ENCODE data around the gene KCNK1. TPM values are rescaled to one million over a fixed set of nuclear protein-coding genes. Genes with fewer than 3 reads are reported as not detected.

KCNK1 gene
- total and polyA plus RNA-seq, 10 donors, result 0.15 to 2.9 (median 1.3) TPM

GRCh38 chr1:233689748-233690254 lies 75.9 kb downstream of the KCNK1 start:
- 71 to 90% (median 80%) methylated on average over 3 of the region's 3 CpGs for WGBS, 5 donors

GRCh38 chr1:233695901-233696300 lies 82.0 kb downstream of the KCNK1 start:
- no peaks in the 10 kb centered on the region for H3K9me3 ChIP-seq
- H3K36me3 ChIP-seq, result no peaks in the 10 kb centered on the region
- no peak overlapping the region for H3K4me3 ChIP-seq
- intact Hi-C loops (cut with DNase I; ENCODE audit: low total_unique reads), result no loop called here
- H3K4me1 ChIP-seq, result no peaks in the 10 kb centered on the region
- H3K27me3 ChIP-seq (replicated peaks in 1 of 7), result peaks cover 0 to 13% (median 0%) of the 10 kb centered on the region in 7 donors
- TF ChIP-seq POLR2AphosphoS5 (IDR thresholded peaks at IDR 0.05), result no peak
- TF ChIP-seq, protein P1, sequence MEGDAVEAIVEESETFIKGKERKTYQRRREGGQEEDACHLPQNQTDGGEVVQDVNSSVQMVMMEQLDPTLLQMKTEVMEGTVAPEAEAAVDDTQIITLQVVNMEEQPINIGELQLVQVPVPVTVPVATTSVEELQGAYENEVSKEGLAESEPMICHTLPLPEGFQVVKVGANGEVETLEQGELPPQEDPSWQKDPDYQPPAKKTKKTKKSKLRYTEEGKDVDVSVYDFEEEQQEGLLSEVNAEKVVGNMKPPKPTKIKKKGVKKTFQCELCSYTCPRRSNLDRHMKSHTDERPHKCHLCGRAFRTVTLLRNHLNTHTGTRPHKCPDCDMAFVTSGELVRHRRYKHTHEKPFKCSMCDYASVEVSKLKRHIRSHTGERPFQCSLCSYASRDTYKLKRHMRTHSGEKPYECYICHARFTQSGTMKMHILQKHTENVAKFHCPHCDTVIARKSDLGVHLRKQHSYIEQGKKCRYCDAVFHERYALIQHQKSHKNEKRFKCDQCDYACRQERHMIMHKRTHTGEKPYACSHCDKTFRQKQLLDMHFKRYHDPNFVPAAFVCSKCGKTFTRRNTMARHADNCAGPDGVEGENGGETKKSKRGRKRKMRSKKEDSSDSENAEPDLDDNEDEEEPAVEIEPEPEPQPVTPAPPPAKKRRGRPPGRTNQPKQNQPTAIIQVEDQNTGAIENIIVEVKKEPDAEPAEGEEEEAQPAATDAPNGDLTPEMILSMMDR (IDR thresholded peaks at IDR 0.05 in 8 of 11, conservative IDR thresholded peaks at IDR 0.05 in 3 of 11), result no peak
- TF ChIP-seq POLR2A (IDR thresholded peaks at IDR 0.05), result no peak
- DNase-seq, result no peak
- H3K27ac ChIP-seq, result no peak overlapping the region

More at GRCh38 chr1:233689748-233690254, 75.9 kb downstream of the KCNK1 start:
- Histone ChIP-seq H3K4me3 (no peak overlapping the region), H3K9me3 (no peaks in the 10 kb centered on the region), H3K36me3 (no peaks in the 10 kb centered on the region), H3K27me3 (replicated peaks in 1 of 7) (peaks cover 0 to 11% (median 0%) of the 10 kb centered on the region in 7 donors), H3K27ac (no peak overlapping the region), H3K4me1 (no peaks in the 10 kb centered on the region)
- no peak for DNase-seq
- TF ChIP-seq, protein P1 (IDR thresholded peaks at IDR 0.05 in 8 of 11, conservative IDR thresholded peaks at IDR 0.05 in 3 of 11), result no peak
- TF ChIP-seq POLR2AphosphoS5 (IDR thresholded peaks at IDR 0.05), result no peak
- no peak for TF ChIP-seq POLR2A (IDR thresholded peaks at IDR 0.05)
- intact Hi-C loops (cut with DNase I; ENCODE audit: low total_unique reads), result no loop called here

DNA sequence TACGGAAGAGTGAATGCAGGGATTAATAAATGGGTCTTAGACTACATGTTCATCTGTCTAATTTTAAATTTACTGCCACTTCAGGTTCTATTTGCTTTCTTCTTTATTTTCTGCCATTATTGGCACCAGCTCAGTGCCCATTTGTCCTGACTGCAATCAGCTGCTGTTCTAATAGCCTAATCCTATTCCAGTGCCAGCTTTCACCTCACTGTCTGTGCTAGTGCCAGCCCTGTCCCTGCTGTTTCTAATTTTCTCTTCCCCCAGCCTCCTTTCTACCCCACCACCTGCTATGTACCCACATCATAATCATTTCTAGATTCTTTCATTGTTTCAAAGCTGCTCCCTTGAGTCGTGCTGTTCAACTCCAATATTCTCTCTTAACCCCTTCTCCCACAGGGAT lies 86.4 kb downstream of the KCNK1 start:
- Histone ChIP-seq H3K9me3 (no peaks in the 10 kb centered on the region), H3K4me1 (no peaks in the 10 kb centered on the region), H3K27ac (no peak overlapping the region), H3K27me3 (replicated peaks in 1 of 7) (peaks cover 0 to 13% (median 0%) of the 10 kb centered on the region in 7 donors), H3K4me3 (no peak overlapping the region), H3K36me3 (no peaks in the 10 kb centered on the region)
- TF ChIP-seq, protein P1 (IDR thresholded peaks at IDR 0.05 in 8 of 11, conservative IDR thresholded peaks at IDR 0.05 in 3 of 11), result no peak
- TF ChIP-seq POLR2A (IDR thresholded peaks at IDR 0.05) (no peak), POLR2AphosphoS5 (IDR thresholded peaks at IDR 0.05) (no peak)
- WGBS, 5 donors, result 72 to 90% (median 81%) methylated on average over 2 of the region's 2 CpGs
- intact Hi-C loops (cut with DNase I; ENCODE audit: low total_unique reads), result no loop called here
- no peak for DNase-seq

DNA sequence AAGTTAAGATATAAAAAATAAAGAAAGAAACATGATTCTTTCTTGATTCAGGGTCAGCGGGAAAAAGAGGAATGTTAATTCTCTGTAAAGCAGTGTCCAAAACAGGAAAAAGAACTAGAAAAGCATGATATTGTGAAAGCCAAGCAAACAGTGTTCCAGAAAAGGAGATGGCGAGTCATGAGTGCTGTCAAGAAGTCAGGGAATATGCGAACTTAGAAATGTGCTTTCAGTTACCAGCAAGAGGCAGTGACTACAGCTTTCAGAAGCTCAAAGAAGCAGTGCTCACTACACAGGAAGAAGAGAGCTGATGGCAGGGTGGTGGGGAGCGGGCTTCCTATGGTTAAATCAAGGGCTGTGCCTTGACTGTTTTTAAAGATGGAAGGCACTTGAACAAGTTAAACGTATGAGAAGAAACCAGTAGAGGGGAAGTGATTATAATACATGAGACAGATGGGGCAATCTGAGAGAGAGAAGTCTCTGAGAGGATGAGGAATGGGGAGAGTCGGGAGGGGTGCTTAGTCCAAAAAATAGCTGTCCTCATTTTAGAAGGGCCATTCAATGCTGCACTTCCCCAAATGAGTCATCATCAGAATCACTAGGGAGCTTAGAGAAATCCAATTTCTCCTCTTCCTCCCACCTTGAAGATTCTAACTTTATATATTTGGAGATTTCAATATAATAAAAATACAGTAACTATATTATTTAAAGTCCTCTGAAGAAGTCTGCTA lies 90.4 kb downstream of the KCNK1 start:
- no peak for DNase-seq
- TF ChIP-seq, protein P1 (IDR thresholded peaks at IDR 0.05 in 8 of 11, conservative IDR thresholded peaks at IDR 0.05 in 3 of 11), result no peak
- no peak for TF ChIP-seq POLR2AphosphoS5 (IDR thresholded peaks at IDR 0.05)
- H3K27me3 ChIP-seq (replicated peaks in 1 of 7), result peaks cover 0 to 13% (median 0%) of the 10 kb centered on the region in 7 donors
- no peaks in the 10 kb centered on the region for H3K9me3 ChIP-seq
- intact Hi-C loops (cut with DNase I; ENCODE audit: low total_unique reads), result no loop called here
- WGBS, 5 donors, result 63 to 78% (median 72%) methylated on average over 6 of the region's 6 CpGs
- no peaks in the 10 kb centered on the region for H3K4me1 ChIP-seq
- H3K27ac ChIP-seq, result peak overlapping the region in 2 of 8 donors; percentile 22 to 38
- H3K36me3 ChIP-seq, result no peaks in the 10 kb centered on the region
- no peak overlapping the region for H3K4me3 ChIP-seq
